Right atrium auricular region (tissue), 2 donors: ENCODE measurements around the gene CACNA2D4. TPM values are rescaled to one million over a fixed set of nuclear protein-coding genes. Genes with fewer than 3 reads are reported as not detected.

Experiments used
- DNase-seq: peaks from one replicate; pipeline ENCODE4 v3.0.0-alpha.2; 2019; ENCODE audit warnings: low spot score
- H3K27ac ChIP-seq, 2 donors: fragments of 200-600 bp; sonication (generic); 1 replicate in 1 of 2; 2 replicates in 1 of 2; pipeline ENCODE4 v1.5.1; 2016 to 2019
- H3K27me3 ChIP-seq, 2 donors: fragments of 200-600 bp; sonication (generic); one replicate each; pipeline versions ENCODE4 v1.5.1 to v1.6.0; 2017 to 2019
- H3K36me3 ChIP-seq: fragments of 200-600 bp; sonication (generic); one replicate; pipeline ENCODE4 v1.5.1; 2016
- H3K4me1 ChIP-seq, 2 donors: fragments of 200-600 bp; sonication (generic); one replicate each; pipeline versions ENCODE4 v1.5.1 to v1.6.0; 2017 to 2019
- H3K4me3 ChIP-seq, 2 donors: fragments of 200-600 bp; sonication (generic); 1 replicate in 1 of 2; 2 replicates in 1 of 2; pipeline ENCODE4 v1.5.1; 2017 to 2019; ENCODE audit warnings: mild to moderate bottlenecking in 1 of 2, moderate library complexity in 1 of 2
- H3K9me3 ChIP-seq, 2 donors: fragments of 200-600 bp; sonication (generic); one replicate each; pipeline ENCODE4 v1.5.1; 2019
- CTCF ChIP-seq, 2 donors: fragments of 200-600 bp; sonication (generic); IDR thresholded peaks; one replicate each; pipeline ENCODE4 v1.5.1; 2019; ENCODE audit warnings: antibody characterized with exemption in 2 of 2
- total RNA-seq, 2 donors: library from RNA; depleted of rRNA; stranded (reverse); fragments of >200 nt; gene quantifications; one replicate each; pipeline ENCODE4 v1.1.0, GENCODE V29; 2016

Gene CACNA2D4
- total RNA-seq, 2 donors from 2014 or later = 1.6 to 4.1 TPM

GRCh38 chr12:1795785-1796514 is 122.5 kb downstream of the CACNA2D4 start:
- Histone ChIP-seq H3K4me3 (peak overlapping the region; percentile 40 to 64), H3K36me3 (no peaks in the 10 kb centered on the region), H3K27ac (peak overlapping the region; percentile 77 to 82), H3K9me3 (no peaks in the 10 kb centered on the region), H3K4me1 (peaks cover 0 to 33% of the 10 kb centered on the region in 2 donors), H3K27me3 (no peaks in the 10 kb centered on the region)
- peak; percentile 90 for DNase-seq
- peak; percentile 96 to 99 for TF ChIP-seq CTCF (IDR thresholded peaks at IDR 0.05)

- TF ChIP-seq CTCF (IDR thresholded peaks at IDR 0.05) = no peak
- Histone ChIP-seq H3K4me3 (peak overlapping the region in 1 of 2 donors; percentile 64), H3K9me3 (no peaks in the 10 kb centered on the region), H3K27ac (peak overlapping the region; percentile 46 to 77), H3K27me3 (no peaks in the 10 kb centered on the region), H3K4me1 (peaks cover 0 to 36% of the 10 kb centered on the region in 2 donors), H3K36me3 (no peaks in the 10 kb centered on the region)
- no peak for DNase-seq
Observed at GRCh38 chr12:1795221-1795784, 123.1 kb downstream of the CACNA2D4 start.

- TF ChIP-seq CTCF (IDR thresholded peaks at IDR 0.05) = no peak
- Histone ChIP-seq H3K36me3 (no peaks in the 10 kb centered on the region), H3K9me3 (no peaks in the 10 kb centered on the region), H3K4me3 (no peak overlapping the region), H3K4me1 (peaks cover 0 to 37% of the 10 kb centered on the region in 2 donors), H3K27me3 (no peaks in the 10 kb centered on the region), H3K27ac (peak overlapping the region in 1 of 2 donors; percentile 46)
- no peak for DNase-seq
Observed at GRCh38 chr12:1794440-1795090, 123.9 kb downstream of the CACNA2D4 start.

- H3K4me3 ChIP-seq = no peak overlapping the region
- TF ChIP-seq CTCF (IDR thresholded peaks at IDR 0.05) = no peak
- no peak for DNase-seq
- H3K36me3 ChIP-seq = no peaks in the 10 kb centered on the region
- no peak overlapping the region for H3K27ac ChIP-seq
- peaks cover 0 to 37% of the 10 kb centered on the region in 2 donors for H3K4me1 ChIP-seq
- H3K27me3 ChIP-seq = no peaks in the 10 kb centered on the region
- H3K9me3 ChIP-seq = no peaks in the 10 kb centered on the region
Observed at GRCh38 chr12:1793426-1794210, 124.8 kb downstream of the CACNA2D4 start.

DNA sequence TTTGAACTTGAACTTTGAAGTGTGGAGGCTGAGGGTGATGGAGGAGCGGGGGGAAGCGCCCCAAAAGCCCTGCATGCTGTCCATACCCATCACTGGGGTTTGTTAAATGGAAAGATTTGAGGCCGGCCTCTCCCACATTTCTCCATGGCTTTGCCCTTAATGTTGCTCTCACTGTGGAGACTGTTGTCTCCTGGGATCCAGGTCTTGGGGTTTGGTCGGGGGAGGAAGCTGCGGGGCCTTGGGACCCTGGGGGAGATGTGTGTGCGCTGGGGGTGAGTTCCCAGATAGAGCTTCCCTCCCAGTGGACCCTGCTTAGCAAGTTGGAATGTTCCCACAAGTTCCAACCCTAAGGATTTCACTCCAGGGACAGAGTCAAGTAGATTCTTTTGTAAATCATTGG is 126.0 kb downstream of the CACNA2D4 start:
- H3K4me3 ChIP-seq = no peak overlapping the region
- H3K36me3 ChIP-seq = peaks cover 8% of the 10 kb centered on the region
- H3K27me3 ChIP-seq = no peaks in the 10 kb centered on the region
- no peak for TF ChIP-seq CTCF (IDR thresholded peaks at IDR 0.05)
- H3K9me3 ChIP-seq = no peaks in the 10 kb centered on the region
- DNase-seq = no peak
- peaks cover 0 to 33% of the 10 kb centered on the region in 2 donors for H3K4me1 ChIP-seq
- no peak overlapping the region for H3K27ac ChIP-seq
